OCI-LY1 (cell line): ENCODE measurements around the gene A1BG.
"Not testable (repeated sequence)": the region's sequence is repeated elsewhere in the genome, so short reads cannot be mapped to it uniquely, and the experiment has no call there.

ENCODE experiments used
- H2AFZ ChIP-seq: fragments of 200-600 bp; sonication (generic), shearing (Covaris generic); 2 replicates; pipeline ENCODE4 v1.6.0; 2014; ENCODE audit warnings: antibody characterized with exemption, mild to moderate bottlenecking, low read length
- H3F3A ChIP-seq: fragments of 200-600 bp; sonication (generic), shearing (Covaris generic); 2 replicates; pipeline ENCODE4 v1.6.0; 2014; ENCODE audit warnings: mild to moderate bottlenecking, antibody characterized with exemption, low read length, moderate library complexity; ENCODE audit not compliant: insufficient read depth
- H3K27ac ChIP-seq: fragments of 200-600 bp; sonication (generic); 2 replicates; pipeline ENCODE4 v1.5.1; 2014; ENCODE audit warnings: low read length, mixed run types, mild to moderate bottlenecking, low read depth; ENCODE audit not compliant: poor library complexity, severe bottlenecking
- H3K27me3 ChIP-seq: fragments of 200-600 bp; sonication (generic); 2 replicates; pipeline ENCODE4 v1.6.0; 2014; ENCODE audit warnings: antibody characterized with exemption, mild to moderate bottlenecking, low read length, moderate library complexity; ENCODE audit not compliant: insufficient read depth
- H3K36me3 ChIP-seq: fragments of 200-600 bp; sonication (generic); 2 replicates; pipeline ENCODE4 v1.6.1; 2014; ENCODE audit warnings: mild to moderate bottlenecking, antibody characterized with exemption, low read length, moderate library complexity, mixed read lengths; ENCODE audit not compliant: insufficient read depth
- H3K4me1 ChIP-seq: fragments of 200-600 bp; sonication (generic); 2 replicates; pipeline ENCODE4 v1.5.1; 2014; ENCODE audit warnings: mild to moderate bottlenecking, low read length, moderate library complexity; ENCODE audit not compliant: insufficient read depth, severe bottlenecking
- H3K4me2 ChIP-seq: fragments of 200-600 bp; sonication (generic), shearing (Covaris generic); 2 replicates; pipeline ENCODE4 v1.6.1; 2014; ENCODE audit warnings: low read length
- H3K4me3 ChIP-seq: fragments of 200-600 bp; sonication (generic); 2 replicates; pipeline ENCODE4 v1.5.1; 2014; ENCODE audit warnings: low read length, low read depth, mild to moderate bottlenecking, mixed read lengths; ENCODE audit not compliant: poor library complexity, severe bottlenecking
- H3K79me2 ChIP-seq: fragments of 200-600 bp; shearing (Covaris generic); 2 replicates; pipeline ENCODE4 v1.6.1; 2016; ENCODE audit warnings: mixed run types, low read length, mixed read lengths; ENCODE audit not compliant: insufficient read depth
- H3K9ac ChIP-seq: fragments of 200-600 bp; sonication (generic), shearing (Covaris generic); 2 replicates; pipeline ENCODE4 v1.6.1; 2014; ENCODE audit warnings: mild to moderate bottlenecking, low read length, mixed read lengths
- H3K9me2 ChIP-seq: fragments of 200-600 bp; sonication (generic), shearing (Covaris generic); 2 replicates; pipeline ENCODE4 v1.6.1; 2014; ENCODE audit warnings: low read depth, mild to moderate bottlenecking, low read length, mixed read lengths
- H3K9me3 ChIP-seq: fragments of 200-600 bp; shearing (Covaris generic); 2 replicates; pipeline ENCODE4 v1.6.1; 2014; ENCODE audit warnings: low read length, mixed read lengths
- H4K20me1 ChIP-seq: fragments of 200-600 bp; sonication (generic), shearing (Covaris generic); 2 replicates; pipeline ENCODE4 v1.6.0; 2016; ENCODE audit warnings: mild to moderate bottlenecking, low read length; ENCODE audit not compliant: insufficient read depth
- EZH2 ChIP-seq: fragments of 200-600 bp; sonication (generic), shearing (Covaris generic); IDR thresholded peaks from 2 replicates; pipeline ENCODE4 v1.8.0; 2017; ENCODE audit warnings: borderline replicate concordance, mixed run types, mild to moderate bottlenecking, antibody characterized with exemption, low read length, moderate library complexity, mixed read lengths
- TF ChIP-seq, protein P1 (sequence below): fragments of 200-600 bp; sonication (generic), shearing (Covaris generic); IDR thresholded peaks from 2 replicates; pipeline ENCODE4 v1.5.1; 2017; ENCODE audit warnings: mild to moderate bottlenecking, antibody characterized with exemption, low read length, moderate library complexity, mixed read lengths

A1BG gene

DNA sequence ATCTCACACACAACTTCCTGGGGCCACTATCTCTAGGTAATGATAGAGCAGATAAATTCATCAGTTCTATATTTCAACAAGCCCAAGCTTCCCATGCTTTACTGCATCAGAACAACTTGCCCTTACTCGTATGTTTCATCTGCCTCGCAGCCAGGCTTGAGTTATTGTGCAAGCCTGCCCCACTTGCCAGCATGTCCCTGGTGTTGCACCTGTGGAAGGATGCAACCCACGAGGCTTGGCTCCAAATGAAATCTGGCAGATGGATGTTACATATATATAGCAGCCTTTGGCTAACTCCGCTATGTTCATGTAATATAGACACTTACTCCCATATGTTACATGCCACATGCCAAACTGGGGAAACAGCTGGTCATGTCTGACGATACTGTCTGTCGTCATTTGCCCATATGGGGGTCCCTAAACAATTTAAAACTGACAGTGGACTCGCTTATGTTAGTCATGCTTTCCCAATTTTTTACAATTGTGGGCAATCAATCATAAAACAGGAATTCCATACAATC is 41.9 kb downstream of the A1BG start:
- 0 out of 2 replicates have a peak, but pooled peaks cover under 1% of the 10 kb centered on the region for H3K79me2 ChIP-seq
- H3K9ac ChIP-seq: no peak overlapping the region
- no peak overlapping the region for H3K4me2 ChIP-seq
- H3K4me3 ChIP-seq: no peak overlapping the region
- H3K4me1 ChIP-seq: peaks cover 4% of the 10 kb centered on the region
- H4K20me1 ChIP-seq: no peaks in the 10 kb centered on the region
- no peaks in the 10 kb centered on the region for H3K9me2 ChIP-seq
- peaks cover 87% of the 10 kb centered on the region for H3K36me3 ChIP-seq
- no peak overlapping the region for H2AFZ ChIP-seq
- no peaks in the 10 kb centered on the region for H3K27me3 ChIP-seq
- TF ChIP-seq EZH2: no peak
- TF ChIP-seq, protein P1, sequence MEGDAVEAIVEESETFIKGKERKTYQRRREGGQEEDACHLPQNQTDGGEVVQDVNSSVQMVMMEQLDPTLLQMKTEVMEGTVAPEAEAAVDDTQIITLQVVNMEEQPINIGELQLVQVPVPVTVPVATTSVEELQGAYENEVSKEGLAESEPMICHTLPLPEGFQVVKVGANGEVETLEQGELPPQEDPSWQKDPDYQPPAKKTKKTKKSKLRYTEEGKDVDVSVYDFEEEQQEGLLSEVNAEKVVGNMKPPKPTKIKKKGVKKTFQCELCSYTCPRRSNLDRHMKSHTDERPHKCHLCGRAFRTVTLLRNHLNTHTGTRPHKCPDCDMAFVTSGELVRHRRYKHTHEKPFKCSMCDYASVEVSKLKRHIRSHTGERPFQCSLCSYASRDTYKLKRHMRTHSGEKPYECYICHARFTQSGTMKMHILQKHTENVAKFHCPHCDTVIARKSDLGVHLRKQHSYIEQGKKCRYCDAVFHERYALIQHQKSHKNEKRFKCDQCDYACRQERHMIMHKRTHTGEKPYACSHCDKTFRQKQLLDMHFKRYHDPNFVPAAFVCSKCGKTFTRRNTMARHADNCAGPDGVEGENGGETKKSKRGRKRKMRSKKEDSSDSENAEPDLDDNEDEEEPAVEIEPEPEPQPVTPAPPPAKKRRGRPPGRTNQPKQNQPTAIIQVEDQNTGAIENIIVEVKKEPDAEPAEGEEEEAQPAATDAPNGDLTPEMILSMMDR: no peak
- H3K9me3 ChIP-seq: peaks cover 6% of the 10 kb centered on the region; the same call in 1 of the 2 replicates
- H3F3A ChIP-seq: no peaks in the 10 kb centered on the region
- H3K27ac ChIP-seq: no peak overlapping the region

GRCh38 chr19:58310685-58311084 is 42.6 kb downstream of the A1BG start:
- H3F3A ChIP-seq, H3K27ac ChIP-seq, H2AFZ ChIP-seq, H3K79me2 ChIP-seq, H3K4me3 ChIP-seq, H3K4me2 ChIP-seq, H3K9ac ChIP-seq, H3K27me3 ChIP-seq, H3K9me3 ChIP-seq, H4K20me1 ChIP-seq, H3K9me2 ChIP-seq: not testable (repeated sequence)
- TF ChIP-seq, protein P1: peak; percentile 7; the same call in 1 of the 2 replicates
- H3K36me3 ChIP-seq: peaks cover 88% of the 10 kb centered on the region
- H3K4me1 ChIP-seq: peaks cover 11% of the 10 kb centered on the region

GRCh38 chr19:58307736-58308135 is 45.6 kb downstream of the A1BG start:
- no peak overlapping the region for H3K4me3 ChIP-seq
- no peaks in the 10 kb centered on the region for H3K9me2 ChIP-seq
- H3K27ac ChIP-seq: no peak overlapping the region
- H3K9ac ChIP-seq: no peak overlapping the region
- no peak for TF ChIP-seq EZH2
- TF ChIP-seq, protein P1: no peak
- H3K9me3 ChIP-seq: peaks cover 4% of the 10 kb centered on the region; the same call in 1 of the 2 replicates
- peaks cover 18% of the 10 kb centered on the region for H3K4me1 ChIP-seq
- no peak overlapping the region for H2AFZ ChIP-seq
- H3K36me3 ChIP-seq: peaks cover 65% of the 10 kb centered on the region
- peaks cover 10% of the 10 kb centered on the region; the same call in 1 of the 2 replicates for H3K79me2 ChIP-seq
- H3K27me3 ChIP-seq: no peaks in the 10 kb centered on the region
- H3F3A ChIP-seq: no peaks in the 10 kb centered on the region
- H3K4me2 ChIP-seq: no peak overlapping the region
- no peaks in the 10 kb centered on the region for H4K20me1 ChIP-seq
